HepG2 (cell line): ENCODE measurements around the gene ACYP2. TPM values are rescaled to one million over a fixed set of nuclear protein-coding genes. Genes with fewer than 3 reads are reported as not detected.
A peak's percentile ranks its signal among the peaks of the same experiment; 100 is the strongest.

Experiments
- BORCS8-MEF2B ChIP-seq: sonication (generic); formaldehyde crosslinking; IDR thresholded peaks from 2 replicates; pipeline ENCODE4 v1.8.0; 2022; ENCODE audit warnings: mild to moderate bottlenecking, missing genetic modification reagents
- FOXJ3 ChIP-seq: sonication (generic); formaldehyde crosslinking; IDR thresholded peaks from 2 replicates; pipeline ENCODE4 v1.4.0; 2020; ENCODE audit warnings: missing genetic modification reagents, mild to moderate bottlenecking, borderline replicate concordance
- FOXO1 ChIP-seq: sonication (generic); formaldehyde crosslinking; IDR thresholded peaks from 2 replicates; pipeline ENCODE4 v1.4.0; 2020; ENCODE audit warnings: missing genetic modification reagents
- GZF1 ChIP-seq: sonication (generic); formaldehyde crosslinking; IDR thresholded peaks from 2 replicates; pipeline ENCODE4 v1.5.1; 2020; ENCODE audit warnings: mild to moderate bottlenecking, missing genetic modification reagents
- HCFC1 ChIP-seq: fragments of 150-350 bp; IDR thresholded peaks from 2 replicates; pipeline ENCODE4 v1.6.1; 2014; ENCODE audit warnings: low read depth, low read length
- HDAC2 ChIP-seq: sonication (generic); formaldehyde crosslinking; IDR thresholded peaks from 2 replicates; pipeline ENCODE4 v1.4.0; 2020; ENCODE audit warnings: missing genetic modification reagents
- HIVEP1 ChIP-seq: sonication (generic); formaldehyde crosslinking; IDR thresholded peaks from 2 replicates; pipeline ENCODE4 v1.4.0; 2020; ENCODE audit warnings: mild to moderate bottlenecking, missing genetic modification reagents
- HNRNPH1 ChIP-seq: fragments of 200-400 bp; formaldehyde crosslinking; optimal IDR thresholded peaks from 2 replicates; pipeline ENCODE3; 2017; ENCODE audit warnings: mild to moderate bottlenecking, low read depth, low read length
- HNRNPLL ChIP-seq: fragments of 200-400 bp; formaldehyde crosslinking; IDR thresholded peaks from 2 replicates; pipeline ENCODE4 v1.6.1; 2017; ENCODE audit warnings: mild to moderate bottlenecking, low read depth, low read length; ENCODE audit not compliant: poor library complexity, severe bottlenecking
- KDM3A ChIP-seq: IDR thresholded peaks from 2 replicates; pipeline ENCODE4 v1.6.1; 2018; ENCODE audit warnings: low read depth, missing compliant biosample characterization
- KLF11 ChIP-seq: IDR thresholded peaks from 2 replicates; pipeline ENCODE4 v1.6.1; 2016; ENCODE audit warnings: missing compliant biosample characterization
- NFYC ChIP-seq: IDR thresholded peaks from 2 replicates; pipeline ENCODE4 v1.6.1; 2016; ENCODE audit warnings: missing genetic modification reagents, missing compliant biosample characterization
- SMYD3 ChIP-seq: sonication (generic); formaldehyde crosslinking; IDR thresholded peaks from 2 replicates; pipeline ENCODE4 v1.8.1; 2023; ENCODE audit warnings: mild to moderate bottlenecking, missing genetic modification reagents
- SNRNP70 ChIP-seq: fragments of 200-400 bp; formaldehyde crosslinking; IDR thresholded peaks from 2 replicates; pipeline ENCODE4 v1.6.1; 2017; ENCODE audit warnings: mild to moderate bottlenecking, low read depth, low read length, moderate library complexity
- SRF ChIP-seq: IDR thresholded peaks from 2 replicates; pipeline ENCODE4 v1.6.1; 2011; ENCODE audit warnings: mild to moderate bottlenecking, low read depth, low read length, moderate library complexity
- THAP11 ChIP-seq: IDR thresholded peaks from 2 replicates; pipeline ENCODE4 v1.6.1; 2016; ENCODE audit warnings: missing biosample characterization, missing genetic modification reagents
- YEATS4 ChIP-seq: sonication (generic); formaldehyde crosslinking; IDR thresholded peaks from 2 replicates; pipeline ENCODE4 v1.4.0; 2020; ENCODE audit warnings: missing genetic modification reagents, borderline replicate concordance
- ZNF335 ChIP-seq: sonication (generic); formaldehyde crosslinking; IDR thresholded peaks from 2 replicates; pipeline ENCODE4 v1.4.0; 2020; ENCODE audit warnings: missing genetic modification reagents
- ZNF546 ChIP-seq: sonication (generic); formaldehyde crosslinking; conservative IDR thresholded peaks from 2 replicates; pipeline ENCODE4 v1.8.1; 2023; ENCODE audit warnings: mild to moderate bottlenecking, missing genetic modification reagents
- ZNF556 ChIP-seq: sonication (generic); formaldehyde crosslinking; IDR thresholded peaks from 2 replicates; pipeline ENCODE4 v1.4.0; 2020; ENCODE audit warnings: mild to moderate bottlenecking, missing genetic modification reagents, borderline replicate concordance
- polyA plus RNA-seq, 8 experiments: library from polyadenylated mRNA; depleted of rRNA in 3 of 8; stranded (reverse) in 7 of 8; unstranded in 1 of 8; fragments of >200 nt; fragmentation: Illumina TruSeq in 4 of 8; extraction: Trizol in 4 of 8; gene quantifications; 2 replicates each; pipeline versions ENCODE4 v1.2.1 to v1.2.3, GENCODE V29; 2011 to 2016; ENCODE audit warnings: low read depth in 4 of 8, missing spikeins in 1 of 8, mixed read lengths in 1 of 8; ENCODE audit not compliant: insufficient read depth in 1 of 8
- total RNA-seq, 5 experiments: library from RNA; depleted of rRNA; stranded (reverse); fragments of >200 nt; fragmentation: Illumina TruSeq; extraction: Trizol; gene quantifications; 2 replicates each; pipeline ENCODE4 v1.2.3, GENCODE V29; 2016; ENCODE audit warnings: low read depth in 1 of 5
- TF ChIP-seq, protein P1 (sequence below): sonication (generic); formaldehyde crosslinking; IDR thresholded peaks from 2 replicates; pipeline ENCODE4 v1.5.0; 2020; ENCODE audit warnings: missing genetic modification reagents
- TF ChIP-seq, protein P2 (sequence below), 2 experiments: sonication (generic) in 1 of 2; formaldehyde crosslinking in 1 of 2; IDR thresholded peaks; 2 replicates each; pipeline versions ENCODE4 v1.4.0 to v1.6.1; 2016 to 2020; ENCODE audit warnings: borderline replicate concordance in 1 of 2, low read depth in 1 of 2, mild to moderate bottlenecking in 1 of 2, missing genetic modification reagents in 1 of 2
- TF ChIP-seq, protein P3 (sequence below): sonication (generic); formaldehyde crosslinking; IDR thresholded peaks from 2 replicates; pipeline ENCODE4 v1.4.0; 2020; ENCODE audit warnings: mild to moderate bottlenecking, missing genetic modification reagents
- TF ChIP-seq, protein P4 (sequence below): sonication (generic); formaldehyde crosslinking; IDR thresholded peaks from 2 replicates; pipeline ENCODE4 v1.5.0; 2020; ENCODE audit warnings: mild to moderate bottlenecking, low read depth, missing genetic modification reagents, borderline replicate concordance
- TF ChIP-seq, protein P5 (sequence below): sonication (generic); formaldehyde crosslinking; IDR thresholded peaks from 2 replicates; pipeline ENCODE4 v1.8.0; 2023; ENCODE audit warnings: mild to moderate bottlenecking, missing genetic modification reagents

The ACYP2 gene
- total and polyA plus RNA-seq, 2 of the 13 experiments (the other 11 are each of a cell fraction or from before 2014, with no cell fraction given) = 12.3 to 12.7 TPM

DNA sequence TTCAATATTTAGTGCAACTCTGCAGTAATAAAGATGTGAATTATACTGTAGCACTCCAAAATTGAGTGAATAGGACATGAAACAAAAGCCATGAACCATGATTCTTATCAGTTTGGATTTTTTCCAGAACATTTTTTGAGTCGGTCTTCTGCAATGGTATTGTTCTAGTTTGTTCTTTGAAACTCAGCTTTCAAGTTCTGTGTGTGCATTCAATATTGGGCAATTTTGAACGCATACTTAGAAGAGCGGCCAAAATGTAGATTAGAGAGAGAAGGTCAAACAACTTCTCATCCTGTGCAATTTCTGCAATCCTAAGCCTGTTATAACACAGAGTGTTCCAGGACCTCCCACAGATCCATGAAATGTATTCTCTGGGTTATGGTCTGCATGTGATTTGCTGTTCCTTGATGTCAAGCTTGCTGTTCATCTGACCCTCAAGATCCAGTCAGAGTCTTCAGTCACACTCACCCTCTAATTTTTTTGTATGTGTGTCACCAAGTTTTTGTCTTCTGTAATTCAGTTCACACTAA lies 92.3 kb downstream of the ACYP2 start (continued):
- TF ChIP-seq, protein P1, sequence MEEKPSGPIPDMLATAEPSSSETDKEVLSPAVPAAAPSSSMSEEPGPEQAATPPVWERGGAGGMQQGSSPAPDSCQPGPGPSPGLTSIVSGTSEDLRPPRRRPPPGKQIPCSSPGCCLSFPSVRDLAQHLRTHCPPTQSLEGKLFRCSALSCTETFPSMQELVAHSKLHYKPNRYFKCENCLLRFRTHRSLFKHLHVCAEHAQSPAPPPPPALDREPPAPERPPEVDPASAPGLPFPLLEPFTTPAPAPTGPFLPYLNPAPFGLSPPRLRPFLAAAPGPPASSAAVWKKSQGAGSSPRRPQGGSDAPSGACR = peak; percentile 90
- TF ChIP-seq ZNF335 = no peak; the same call in 1 of the 2 replicates
- TF ChIP-seq ZNF556 (CRISPR knock-in tag) = no peak
- TF ChIP-seq NFYC (CRISPR knock-in tag) = 0 out of 2 replicates have a peak, but pooled peaks have one; percentile 15
- TF ChIP-seq THAP11 (CRISPR knock-in tag) = peak; percentile 73
- peak; percentile 81; the same call in 1 of the 2 replicates for TF ChIP-seq KDM3A
- TF ChIP-seq SRF = no peak
- no peak for TF ChIP-seq HNRNPH1
- TF ChIP-seq SMYD3 = no peak
- TF ChIP-seq, protein P2, sequence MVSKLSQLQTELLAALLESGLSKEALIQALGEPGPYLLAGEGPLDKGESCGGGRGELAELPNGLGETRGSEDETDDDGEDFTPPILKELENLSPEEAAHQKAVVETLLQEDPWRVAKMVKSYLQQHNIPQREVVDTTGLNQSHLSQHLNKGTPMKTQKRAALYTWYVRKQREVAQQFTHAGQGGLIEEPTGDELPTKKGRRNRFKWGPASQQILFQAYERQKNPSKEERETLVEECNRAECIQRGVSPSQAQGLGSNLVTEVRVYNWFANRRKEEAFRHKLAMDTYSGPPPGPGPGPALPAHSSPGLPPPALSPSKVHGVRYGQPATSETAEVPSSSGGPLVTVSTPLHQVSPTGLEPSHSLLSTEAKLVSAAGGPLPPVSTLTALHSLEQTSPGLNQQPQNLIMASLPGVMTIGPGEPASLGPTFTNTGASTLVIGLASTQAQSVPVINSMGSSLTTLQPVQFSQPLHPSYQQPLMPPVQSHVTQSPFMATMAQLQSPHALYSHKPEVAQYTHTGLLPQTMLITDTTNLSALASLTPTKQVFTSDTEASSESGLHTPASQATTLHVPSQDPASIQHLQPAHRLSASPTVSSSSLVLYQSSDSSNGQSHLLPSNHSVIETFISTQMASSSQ (IDR thresholded peaks at IDR 0.05; ENCODE audit: low read depth) = peak; percentile 81
- TF ChIP-seq, protein P2 (CRISPR knock-in tag; IDR thresholded peaks at IDR 0.05; ENCODE audit: borderline replicate concordance) = peak; percentile 92; the same call in 1 of the 2 replicates
- TF ChIP-seq HDAC2 (CRISPR knock-in tag) = peak; percentile 98
- peak; percentile 95 for TF ChIP-seq FOXO1 (CRISPR knock-in tag)
- no peak for TF ChIP-seq ZNF546 (CRISPR knock-in tag)
- TF ChIP-seq FOXJ3 (CRISPR knock-in tag) = peak; percentile 96; the same call in 1 of the 2 replicates
- TF ChIP-seq YEATS4 (CRISPR knock-in tag) = peak; percentile 63; the same call in 1 of the 2 replicates
- TF ChIP-seq BORCS8-MEF2B (CRISPR knock-in tag) = no peak
- TF ChIP-seq, protein P3, sequence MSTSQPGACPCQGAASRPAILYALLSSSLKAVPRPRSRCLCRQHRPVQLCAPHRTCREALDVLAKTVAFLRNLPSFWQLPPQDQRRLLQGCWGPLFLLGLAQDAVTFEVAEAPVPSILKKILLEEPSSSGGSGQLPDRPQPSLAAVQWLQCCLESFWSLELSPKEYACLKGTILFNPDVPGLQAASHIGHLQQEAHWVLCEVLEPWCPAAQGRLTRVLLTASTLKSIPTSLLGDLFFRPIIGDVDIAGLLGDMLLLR (CRISPR knock-in tag) = no peak
- TF ChIP-seq, protein P4, sequence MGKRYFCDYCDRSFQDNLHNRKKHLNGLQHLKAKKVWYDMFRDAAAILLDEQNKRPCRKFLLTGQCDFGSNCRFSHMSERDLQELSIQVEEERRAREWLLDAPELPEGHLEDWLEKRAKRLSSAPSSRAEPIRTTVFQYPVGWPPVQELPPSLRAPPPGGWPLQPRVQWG = no peak
- peak; percentile 85; the same call in 1 of the 2 replicates for TF ChIP-seq KLF11 (CRISPR knock-in tag)
- TF ChIP-seq, protein P5, sequence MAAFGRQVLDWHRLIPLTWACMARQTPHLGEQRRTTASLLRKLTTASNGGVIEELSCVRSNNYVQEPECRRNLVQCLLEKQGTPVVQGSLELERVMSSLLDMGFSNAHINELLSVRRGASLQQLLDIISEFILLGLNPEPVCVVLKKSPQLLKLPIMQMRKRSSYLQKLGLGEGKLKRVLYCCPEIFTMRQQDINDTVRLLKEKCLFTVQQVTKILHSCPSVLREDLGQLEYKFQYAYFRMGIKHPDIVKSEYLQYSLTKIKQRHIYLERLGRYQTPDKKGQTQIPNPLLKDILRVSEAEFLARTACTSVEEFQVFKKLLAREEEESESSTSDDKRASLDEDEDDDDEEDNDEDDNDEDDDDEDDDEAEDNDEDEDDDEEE (CRISPR knock-in tag) = no peak
- TF ChIP-seq HNRNPLL = no peak
- TF ChIP-seq HIVEP1 (CRISPR knock-in tag) = no peak
- no peak for TF ChIP-seq HCFC1
- TF ChIP-seq GZF1 (CRISPR knock-in tag) = no peak
- no peak for TF ChIP-seq SNRNP70
